ENCODE measurements around the gene GAS7. TPM values are rescaled to one million over a fixed set of nuclear protein-coding genes. Genes with fewer than 3 reads are reported as not detected.

The GAS7 gene
- polyA plus RNA-seq, 1 donor (not counting 4 experiments of a cell fraction or from before 2014, with no cell fraction given) = 0.10 TPM

DNA sequence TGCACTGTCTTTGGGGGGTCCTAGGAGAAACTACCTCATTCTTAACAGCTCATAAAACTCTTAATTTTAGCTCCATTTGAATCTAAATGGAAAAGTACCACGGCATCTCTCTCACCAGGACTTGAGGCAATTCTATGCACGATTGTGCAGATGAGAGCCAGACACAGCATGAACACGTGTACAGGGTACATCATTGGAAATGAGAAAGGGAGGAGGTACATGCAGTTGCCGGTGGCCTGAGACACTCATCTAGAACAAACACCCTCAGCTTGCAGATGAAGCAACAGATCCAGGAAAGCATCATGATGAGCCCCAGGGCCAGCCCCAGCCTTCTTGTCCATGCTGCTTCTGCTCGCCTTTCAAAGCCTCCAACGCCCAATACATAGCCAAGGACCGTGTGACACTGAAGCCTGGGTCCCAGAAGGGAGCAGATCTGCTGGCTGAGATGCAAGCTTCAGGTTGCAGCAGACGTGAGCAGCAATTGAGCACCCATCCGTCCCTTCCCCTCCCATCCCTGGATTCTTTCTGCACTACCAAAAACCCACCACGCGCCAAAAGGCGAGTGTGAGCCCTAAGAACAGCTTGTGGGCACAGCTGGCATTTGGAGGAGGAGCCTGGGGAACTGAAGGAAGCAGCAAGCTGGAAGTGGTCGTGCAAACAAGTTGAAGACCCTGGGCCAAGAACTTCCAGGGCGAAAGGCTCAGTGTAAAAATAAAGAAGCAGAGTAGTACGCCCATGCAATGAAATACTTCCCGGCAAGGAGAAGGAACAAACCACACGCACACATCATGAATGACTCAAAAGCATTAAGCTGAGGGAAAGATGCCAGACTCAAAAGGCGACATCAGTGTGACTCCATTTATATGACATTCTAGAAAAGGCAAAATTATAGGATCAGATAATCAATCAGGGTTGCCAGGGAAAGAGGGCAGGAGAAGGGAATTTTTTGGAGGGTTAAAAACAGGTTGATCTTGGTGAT, 286.0 kb downstream of the GAS7 start:
- no peak overlapping the region for H3K9ac ChIP-seq (ENCODE audit: control insufficient read depth, extremely low read depth, insufficient read depth, low read length)
- H3K4me3 ChIP-seq (ENCODE audit: control insufficient read depth in 2 of 3, extremely low read depth in 1 of 3, insufficient read depth in 2 of 3, low read depth in 1 of 3, low read length in 3 of 3) = no peak overlapping the region
- H3K4me1 ChIP-seq (ENCODE audit: control insufficient read depth, extremely low read depth, insufficient read depth, low read length) = no peaks in the 10 kb centered on the region
- no peak overlapping the region for H3K27ac ChIP-seq (ENCODE audit: control insufficient read depth, insufficient read depth, low read length)
- dilution Hi-C loops (cut with MboI; ENCODE audit: extremely low pct_ligation_motif_present, low sequenced_read_pairs) = no loop called here
- no peaks in the 10 kb centered on the region for H3K27me3 ChIP-seq (ENCODE audit: control insufficient read depth, extremely low read depth, insufficient read depth, low read length)
- H2AFZ ChIP-seq (ENCODE audit: control insufficient read depth, low read length) = no peak overlapping the region
- peaks cover 2% of the 10 kb centered on the region for H3K9me3 ChIP-seq (ENCODE audit: control insufficient read depth, low read depth, low read length)
- DNase-seq (ENCODE audit: low read depth, low spot score) (no peak), FAIRE-seq (no peak)
- no peaks in the 10 kb centered on the region for H3K79me2 ChIP-seq (ENCODE audit: control insufficient read depth, insufficient read depth, low read length)
- no peaks in the 10 kb centered on the region for H3K9me1 ChIP-seq (ENCODE audit: control insufficient read depth, extremely low read depth, insufficient read depth, low read length)
- TF ChIP-seq EZH2 (IDR thresholded peaks at IDR 0.05; ENCODE audit: low read length) = no peak
- TF ChIP-seq, protein P1, sequence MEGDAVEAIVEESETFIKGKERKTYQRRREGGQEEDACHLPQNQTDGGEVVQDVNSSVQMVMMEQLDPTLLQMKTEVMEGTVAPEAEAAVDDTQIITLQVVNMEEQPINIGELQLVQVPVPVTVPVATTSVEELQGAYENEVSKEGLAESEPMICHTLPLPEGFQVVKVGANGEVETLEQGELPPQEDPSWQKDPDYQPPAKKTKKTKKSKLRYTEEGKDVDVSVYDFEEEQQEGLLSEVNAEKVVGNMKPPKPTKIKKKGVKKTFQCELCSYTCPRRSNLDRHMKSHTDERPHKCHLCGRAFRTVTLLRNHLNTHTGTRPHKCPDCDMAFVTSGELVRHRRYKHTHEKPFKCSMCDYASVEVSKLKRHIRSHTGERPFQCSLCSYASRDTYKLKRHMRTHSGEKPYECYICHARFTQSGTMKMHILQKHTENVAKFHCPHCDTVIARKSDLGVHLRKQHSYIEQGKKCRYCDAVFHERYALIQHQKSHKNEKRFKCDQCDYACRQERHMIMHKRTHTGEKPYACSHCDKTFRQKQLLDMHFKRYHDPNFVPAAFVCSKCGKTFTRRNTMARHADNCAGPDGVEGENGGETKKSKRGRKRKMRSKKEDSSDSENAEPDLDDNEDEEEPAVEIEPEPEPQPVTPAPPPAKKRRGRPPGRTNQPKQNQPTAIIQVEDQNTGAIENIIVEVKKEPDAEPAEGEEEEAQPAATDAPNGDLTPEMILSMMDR (optimal IDR thresholded peaks at IDR 0.05 in 1 of 3, IDR thresholded peaks at IDR 0.05 in 1 of 3, conservative IDR thresholded peaks at IDR 0.05 in 1 of 3; ENCODE audit: extremely low read depth in 1 of 3, insufficient read depth in 2 of 3, low read length in 3 of 3) = no peak
- H4K20me1 ChIP-seq (ENCODE audit: control insufficient read depth, extremely low read depth, insufficient read depth, low read length) = no peaks in the 10 kb centered on the region
- H3K4me2 ChIP-seq (ENCODE audit: control insufficient read depth, extremely low read depth, insufficient read depth, low read depth, low read length) = no peak overlapping the region
- H3K36me3 ChIP-seq (ENCODE audit: control insufficient read depth in 2 of 2, extremely low read depth in 1 of 2, insufficient read depth in 2 of 2, low read length in 2 of 2) = no peaks in the 10 kb centered on the region

DNA sequence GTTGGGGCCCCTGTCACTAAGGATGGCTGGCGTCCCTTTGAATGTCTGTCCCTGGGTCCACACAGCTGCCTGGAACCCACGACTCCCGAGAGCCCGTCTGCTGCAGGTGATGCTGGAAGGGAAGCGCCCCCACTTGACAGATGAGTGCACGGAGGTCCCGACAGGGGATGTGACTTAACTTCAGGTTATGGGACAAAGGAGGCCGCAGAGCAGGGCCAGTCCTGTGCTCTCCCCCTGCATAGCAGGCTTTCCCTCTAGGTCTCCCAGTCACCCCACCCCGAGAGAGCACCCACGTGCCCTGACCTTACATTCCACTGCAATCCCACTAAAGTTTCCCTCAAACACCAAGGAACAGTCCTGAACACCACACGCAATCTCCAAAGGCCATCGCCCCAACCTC, 287.3 kb downstream of the GAS7 start:
- no peak overlapping the region for H3K4me2 ChIP-seq (ENCODE audit: control insufficient read depth, extremely low read depth, insufficient read depth, low read depth, low read length)
- H3K4me1 ChIP-seq (ENCODE audit: control insufficient read depth, extremely low read depth, insufficient read depth, low read length) = no peaks in the 10 kb centered on the region
- H3K36me3 ChIP-seq (ENCODE audit: control insufficient read depth in 2 of 2, extremely low read depth in 1 of 2, insufficient read depth in 2 of 2, low read length in 2 of 2) = no peaks in the 10 kb centered on the region
- H3K79me2 ChIP-seq (ENCODE audit: control insufficient read depth, insufficient read depth, low read length) = no peaks in the 10 kb centered on the region
- H3K9ac ChIP-seq (ENCODE audit: control insufficient read depth, extremely low read depth, insufficient read depth, low read length) = no peak overlapping the region
- H4K20me1 ChIP-seq (ENCODE audit: control insufficient read depth, extremely low read depth, insufficient read depth, low read length) = no peaks in the 10 kb centered on the region
- no peak for DNase-seq (ENCODE audit: low read depth, low spot score)
- H3K9me1 ChIP-seq (ENCODE audit: control insufficient read depth, extremely low read depth, insufficient read depth, low read length) = no peaks in the 10 kb centered on the region
- H3K9me3 ChIP-seq (ENCODE audit: control insufficient read depth, low read depth, low read length) = no peaks in the 10 kb centered on the region
- H3K27me3 ChIP-seq (ENCODE audit: control insufficient read depth, extremely low read depth, insufficient read depth, low read length) = no peaks in the 10 kb centered on the region
- H2AFZ ChIP-seq (ENCODE audit: control insufficient read depth, low read length) = no peak overlapping the region
- FAIRE-seq = no peak
- no peak overlapping the region for H3K4me3 ChIP-seq (ENCODE audit: control insufficient read depth in 2 of 3, extremely low read depth in 1 of 3, insufficient read depth in 2 of 3, low read depth in 1 of 3, low read length in 3 of 3)
- TF ChIP-seq, protein P1 (optimal IDR thresholded peaks at IDR 0.05 in 1 of 3, IDR thresholded peaks at IDR 0.05 in 1 of 3, conservative IDR thresholded peaks at IDR 0.05 in 1 of 3; ENCODE audit: extremely low read depth in 1 of 3, insufficient read depth in 2 of 3, low read length in 3 of 3) = no peak
- TF ChIP-seq EZH2 (IDR thresholded peaks at IDR 0.05; ENCODE audit: low read length) = no peak
- dilution Hi-C loops (cut with MboI; ENCODE audit: extremely low pct_ligation_motif_present, low sequenced_read_pairs) = no loop called here
- H3K27ac ChIP-seq (ENCODE audit: control insufficient read depth, insufficient read depth, low read length) = no peak overlapping the region

Data from keratinocyte (primary cell).